Measurements from ENCODE around the gene ARMS2.

GRCh38 chr10:122441961-122442360, 12.5 kb upstream of the ARMS2 start:
- no peak for TF ChIP-seq CTCF (conservative IDR thresholded peaks at IDR 0.05 in 1 of 2, IDR thresholded peaks at IDR 0.05 in 1 of 2; ENCODE audit: low read depth in 1 of 2, low read length in 2 of 2)
- TF ChIP-seq EZH2 (IDR thresholded peaks at IDR 0.05; ENCODE audit: low read length, missing control alignments): no peak
